ENCODE measurements around the gene RBBP9. TPM values are rescaled to one million over a fixed set of nuclear protein-coding genes. Genes with fewer than 3 reads are reported as not detected.
A peak's percentile ranks its signal among the peaks of the same experiment; 100 is the strongest.

Gene RBBP9
- total and polyA plus RNA-seq, 9 of the 15 experiments (the other 6 are each of a cell fraction or from before 2014, with no cell fraction given), result 0.94 to 4.4 (median 2.5) TPM

DNA sequence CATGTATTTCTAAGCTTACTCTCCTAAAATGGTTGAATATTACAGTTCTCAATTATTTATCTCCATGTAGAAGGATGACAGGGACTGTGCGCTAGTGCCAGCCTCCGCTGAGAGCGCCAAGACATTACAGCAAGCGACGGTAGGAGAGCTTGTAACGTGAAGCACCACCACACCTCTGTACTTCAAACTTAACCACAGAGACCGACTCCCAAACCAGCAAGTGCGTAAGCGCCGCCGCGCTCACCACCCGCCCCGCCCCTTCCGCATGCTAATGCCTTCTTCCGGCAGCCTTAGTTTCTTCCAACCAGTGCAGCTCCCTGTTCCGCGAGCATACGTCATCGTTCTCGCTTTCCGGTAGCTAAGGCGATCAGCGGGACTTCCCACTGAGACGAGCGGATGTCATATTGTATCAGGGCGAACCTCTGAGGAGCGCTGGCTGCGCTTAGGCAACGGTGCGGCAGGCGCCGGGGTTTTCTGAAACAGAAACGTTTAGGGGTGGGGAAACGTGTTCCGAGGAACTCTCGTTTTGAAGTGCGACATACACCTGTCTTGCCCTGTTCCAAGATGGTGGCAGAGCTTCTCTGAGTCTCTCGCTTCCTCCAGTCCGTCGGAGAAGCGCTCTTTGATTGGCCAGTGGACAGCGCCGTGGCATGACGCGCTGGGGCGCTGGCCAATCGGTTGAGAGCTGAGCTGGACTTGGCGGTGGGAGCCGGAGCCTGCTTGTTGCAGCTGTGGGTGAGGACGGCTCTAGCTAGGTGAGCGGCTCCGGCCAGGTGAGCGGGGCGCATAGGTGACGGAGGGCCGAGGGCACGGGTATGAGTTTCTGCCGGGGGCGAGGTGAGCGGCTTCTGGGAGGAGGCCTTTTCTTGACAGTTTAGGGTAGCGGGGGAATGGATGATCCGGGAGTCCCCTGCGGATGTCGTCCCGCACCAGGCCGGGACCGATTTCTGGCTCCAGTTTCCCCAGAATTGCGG lies 10.5 kb upstream of the RBBP9 start, which contains the start of gene SEC23B (continued):
- TF ChIP-seq, protein P1, sequence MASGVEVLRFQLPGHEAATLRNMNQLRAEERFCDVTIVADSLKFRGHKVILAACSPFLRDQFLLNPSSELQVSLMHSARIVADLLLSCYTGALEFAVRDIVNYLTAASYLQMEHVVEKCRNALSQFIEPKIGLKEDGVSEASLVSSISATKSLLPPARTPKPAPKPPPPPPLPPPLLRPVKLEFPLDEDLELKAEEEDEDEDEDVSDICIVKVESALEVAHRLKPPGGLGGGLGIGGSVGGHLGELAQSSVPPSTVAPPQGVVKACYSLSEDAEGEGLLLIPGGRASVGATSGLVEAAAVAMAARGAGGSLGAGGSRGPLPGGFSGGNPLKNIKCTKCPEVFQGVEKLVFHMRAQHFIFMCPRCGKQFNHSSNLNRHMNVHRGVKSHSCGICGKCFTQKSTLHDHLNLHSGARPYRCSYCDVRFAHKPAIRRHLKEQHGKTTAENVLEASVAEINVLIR (CRISPR knock-in tag; IDR thresholded peaks at IDR 0.05), result peak; percentile 57; the same call in 1 of the 2 replicates
- TF ChIP-seq ZNF79 (CRISPR knock-in tag; IDR thresholded peaks at IDR 0.05; ENCODE audit: low read depth) (no peak), PML (IDR thresholded peaks at IDR 0.05; ENCODE audit: low read length) (peak; percentile 79; the same call in 1 of the 2 replicates), GTF2F1 (IDR thresholded peaks at IDR 0.05; ENCODE audit: low read depth, low read length) (0 out of 2 replicates have a peak, but pooled peaks have one; percentile 12), MAFF (IDR thresholded peaks at IDR 0.05; ENCODE audit: low read length) (no peak), CCAR2 (IDR thresholded peaks at IDR 0.05; ENCODE audit: low read depth, low read length) (no peak), CHAMP1 (IDR thresholded peaks at IDR 0.05) (no peak), ATF6 (CRISPR knock-in tag; IDR thresholded peaks at IDR 0.05) (no peak), CXXC5 (CRISPR knock-in tag; IDR thresholded peaks at IDR 0.05) (peak; percentile 86), IFI16 (CRISPR knock-in tag; IDR thresholded peaks at IDR 0.05) (no peak), TAF9B (IDR thresholded peaks at IDR 0.05; ENCODE audit: partially characterized antibody) (peak; percentile 51), L3MBTL2 (IDR thresholded peaks at IDR 0.05) (peak; percentile 63), CC2D1A (IDR thresholded peaks at IDR 0.05) (no peak), ZNF165 (CRISPR knock-in tag; IDR thresholded peaks at IDR 0.05; ENCODE audit: borderline replicate concordance) (no peak), XRCC5 (IDR thresholded peaks at IDR 0.05; ENCODE audit: low read depth, low read length) (0 out of 2 replicates have a peak, but pooled peaks have one; percentile 8), AFF4 (CRISPR knock-in tag; IDR thresholded peaks at IDR 0.05) (peak; percentile 40; the same call in 1 of the 2 replicates), EHMT2 (IDR thresholded peaks at IDR 0.05) (no peak)

Data from K562 (cell line).